ENCODE measurements around the gene ALS2CL.

DNA sequence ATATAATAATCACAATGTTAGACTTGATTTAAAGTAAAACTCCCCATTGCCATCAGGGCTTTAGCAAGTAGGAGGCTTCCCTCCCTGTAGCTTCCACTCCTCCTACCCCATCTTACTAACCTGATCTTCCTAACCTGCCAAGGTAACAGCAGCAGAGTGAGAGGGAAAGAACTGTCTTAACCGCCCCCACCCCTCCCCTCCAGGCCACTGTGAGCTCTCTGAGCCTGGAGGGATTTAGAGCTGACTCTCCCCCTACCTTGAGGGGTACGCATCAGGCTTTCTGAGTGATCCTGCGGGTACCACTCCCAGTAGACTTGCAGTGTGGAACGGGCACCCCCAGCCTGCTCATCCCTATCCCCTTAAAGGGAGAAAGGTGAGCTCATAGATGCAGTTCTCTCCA lies 35.6 kb upstream of the ALS2CL start:
- TF ChIP-seq, protein P1, sequence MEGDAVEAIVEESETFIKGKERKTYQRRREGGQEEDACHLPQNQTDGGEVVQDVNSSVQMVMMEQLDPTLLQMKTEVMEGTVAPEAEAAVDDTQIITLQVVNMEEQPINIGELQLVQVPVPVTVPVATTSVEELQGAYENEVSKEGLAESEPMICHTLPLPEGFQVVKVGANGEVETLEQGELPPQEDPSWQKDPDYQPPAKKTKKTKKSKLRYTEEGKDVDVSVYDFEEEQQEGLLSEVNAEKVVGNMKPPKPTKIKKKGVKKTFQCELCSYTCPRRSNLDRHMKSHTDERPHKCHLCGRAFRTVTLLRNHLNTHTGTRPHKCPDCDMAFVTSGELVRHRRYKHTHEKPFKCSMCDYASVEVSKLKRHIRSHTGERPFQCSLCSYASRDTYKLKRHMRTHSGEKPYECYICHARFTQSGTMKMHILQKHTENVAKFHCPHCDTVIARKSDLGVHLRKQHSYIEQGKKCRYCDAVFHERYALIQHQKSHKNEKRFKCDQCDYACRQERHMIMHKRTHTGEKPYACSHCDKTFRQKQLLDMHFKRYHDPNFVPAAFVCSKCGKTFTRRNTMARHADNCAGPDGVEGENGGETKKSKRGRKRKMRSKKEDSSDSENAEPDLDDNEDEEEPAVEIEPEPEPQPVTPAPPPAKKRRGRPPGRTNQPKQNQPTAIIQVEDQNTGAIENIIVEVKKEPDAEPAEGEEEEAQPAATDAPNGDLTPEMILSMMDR (IDR thresholded peaks at IDR 0.05; ENCODE audit: borderline replicate concordance, extremely low read depth, low read length, poor library complexity, severe bottlenecking): no peak
- TF ChIP-seq EZH2 (IDR thresholded peaks at IDR 0.05; ENCODE audit: borderline replicate concordance, low read depth, low read length, severe bottlenecking): no peak
